ENCODE measurements around the gene ZBTB17.
"Not testable (repeated sequence)": the region's sequence is repeated elsewhere in the genome, so short reads cannot be mapped to it uniquely, and the experiment has no call there.

DNA sequence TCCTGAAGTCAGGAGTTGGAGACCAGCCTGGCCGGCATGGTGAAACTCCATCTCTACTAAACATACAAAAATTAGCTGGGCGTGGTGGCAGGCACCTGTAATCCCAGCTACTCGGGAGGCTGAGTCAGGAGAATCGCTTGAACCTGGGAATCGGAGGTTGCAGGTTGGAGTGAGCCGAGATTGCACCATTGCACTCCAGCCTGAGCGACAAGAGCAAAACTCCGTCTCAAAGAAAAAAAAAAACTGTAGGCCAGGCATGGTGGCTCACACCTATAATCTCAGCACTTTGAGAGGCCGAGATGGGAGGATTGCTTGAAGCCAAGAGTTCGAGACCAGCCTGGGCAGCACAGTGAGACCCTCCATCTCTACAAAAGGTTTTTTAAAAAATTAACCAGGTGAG is 25.4 kb upstream of the ZBTB17 start:
- TF ChIP-seq, protein P1, sequence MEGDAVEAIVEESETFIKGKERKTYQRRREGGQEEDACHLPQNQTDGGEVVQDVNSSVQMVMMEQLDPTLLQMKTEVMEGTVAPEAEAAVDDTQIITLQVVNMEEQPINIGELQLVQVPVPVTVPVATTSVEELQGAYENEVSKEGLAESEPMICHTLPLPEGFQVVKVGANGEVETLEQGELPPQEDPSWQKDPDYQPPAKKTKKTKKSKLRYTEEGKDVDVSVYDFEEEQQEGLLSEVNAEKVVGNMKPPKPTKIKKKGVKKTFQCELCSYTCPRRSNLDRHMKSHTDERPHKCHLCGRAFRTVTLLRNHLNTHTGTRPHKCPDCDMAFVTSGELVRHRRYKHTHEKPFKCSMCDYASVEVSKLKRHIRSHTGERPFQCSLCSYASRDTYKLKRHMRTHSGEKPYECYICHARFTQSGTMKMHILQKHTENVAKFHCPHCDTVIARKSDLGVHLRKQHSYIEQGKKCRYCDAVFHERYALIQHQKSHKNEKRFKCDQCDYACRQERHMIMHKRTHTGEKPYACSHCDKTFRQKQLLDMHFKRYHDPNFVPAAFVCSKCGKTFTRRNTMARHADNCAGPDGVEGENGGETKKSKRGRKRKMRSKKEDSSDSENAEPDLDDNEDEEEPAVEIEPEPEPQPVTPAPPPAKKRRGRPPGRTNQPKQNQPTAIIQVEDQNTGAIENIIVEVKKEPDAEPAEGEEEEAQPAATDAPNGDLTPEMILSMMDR (conservative IDR thresholded peaks at IDR 0.05), result not testable (repeated sequence)
- TF ChIP-seq ZFX (IDR thresholded peaks at IDR 0.05), result not testable (repeated sequence)

Data from C4-2B (cell line).